Measurements from ENCODE around the gene GPR55.

GPR55 gene

GRCh38 chr2:230865766-230866755 lies 59.0 kb downstream of the GPR55 start:
- DNase-seq, result no peak

- no peak for DNase-seq
These were observed 59.7 kb downstream of the GPR55 start for GRCh38 chr2:230865307-230865765.

- peak; percentile 64 for DNase-seq
These were observed 60.3 kb downstream of the GPR55 start, which contains the start of gene ITM2C for GRCh38 chr2:230864605-230865306. Gene ITM2C, plus strand, starts transcription at chr2:230864942. Its CDS starts 84 bp downstream, at chr2:230865026.

- no peak for DNase-seq
These were observed 60.9 kb downstream of the GPR55 start for GRCh38 chr2:230864122-230864604.

GRCh38 chr2:230863442-230864121 lies 61.5 kb downstream of the GPR55 start:
- DNase-seq, result no peak

- DNase-seq, result no peak
These were observed 62.0 kb downstream of the GPR55 start for GRCh38 chr2:230863031-230863430.

- DNase-seq, result no peak
These were observed 62.8 kb downstream of the GPR55 start for GRCh38 chr2:230862292-230862691.

- no peak for DNase-seq
These were observed 63.3 kb downstream of the GPR55 start for GRCh38 chr2:230861552-230862255.

Data from T1000 (cell line).